Measurements from ENCODE around the gene TENT4A. TPM values are rescaled to one million over a fixed set of nuclear protein-coding genes. Genes with fewer than 3 reads are reported as not detected.

TENT4A gene
- total RNA-seq, 4 donors from 2014 or later, result 14.1 to 43.3 (median 27.2) TPM

GRCh38 chr5:6699357-6699756, 13.9 kb upstream of the TENT4A start:
- H3K27ac ChIP-seq, result no peak overlapping the region
- H3K27me3 ChIP-seq, result no peaks in the 10 kb centered on the region
- H3K36me3 ChIP-seq, result no peaks in the 10 kb centered on the region
- no peaks in the 10 kb centered on the region for H3K9me3 ChIP-seq
- H3K4me1 ChIP-seq, result peaks cover 0 to 2% of the 10 kb centered on the region in 2 donors
- no peak for TF ChIP-seq POLR2A (IDR thresholded peaks at IDR 0.05)
- TF ChIP-seq CTCF (IDR thresholded peaks at IDR 0.05), result no peak
- no peak overlapping the region for H3K4me3 ChIP-seq
- intact Hi-C loops (cut with DNase I; ENCODE audit: low total_unique reads), result no loop called here
- no peak for DNase-seq

GRCh38 chr5:6700074-6700684, 13.1 kb upstream of the TENT4A start:
- Histone ChIP-seq H3K4me3 (no peak overlapping the region), H3K36me3 (no peaks in the 10 kb centered on the region), H3K27me3 (no peaks in the 10 kb centered on the region), H3K27ac (no peak overlapping the region), H3K4me1 (peaks cover 0 to 2% of the 10 kb centered on the region in 2 donors), H3K9me3 (no peaks in the 10 kb centered on the region)
- TF ChIP-seq CTCF (IDR thresholded peaks at IDR 0.05) (no peak), POLR2A (IDR thresholded peaks at IDR 0.05) (no peak)
- DNase-seq, result no peak
- intact Hi-C loops (cut with DNase I; ENCODE audit: low total_unique reads), result no loop called here

GRCh38 chr5:6700685-6701355, 12.4 kb upstream of the TENT4A start:
- TF ChIP-seq POLR2A (IDR thresholded peaks at IDR 0.05) (no peak), CTCF (IDR thresholded peaks at IDR 0.05) (no peak)
- Histone ChIP-seq H3K27me3 (no peaks in the 10 kb centered on the region), H3K9me3 (no peaks in the 10 kb centered on the region), H3K4me1 (peaks cover 0 to 2% of the 10 kb centered on the region in 2 donors), H3K4me3 (no peak overlapping the region), H3K27ac (no peak overlapping the region), H3K36me3 (no peaks in the 10 kb centered on the region)
- no peak for DNase-seq
- intact Hi-C loops (cut with DNase I; ENCODE audit: low total_unique reads), result no loop called here

GRCh38 chr5:6701491-6701890, 11.7 kb upstream of the TENT4A start:
- no peak for DNase-seq
- no peak overlapping the region for H3K27ac ChIP-seq
- peaks cover 0 to 2% of the 10 kb centered on the region in 2 donors for H3K4me1 ChIP-seq
- H3K27me3 ChIP-seq, result no peaks in the 10 kb centered on the region
- H3K36me3 ChIP-seq, result no peaks in the 10 kb centered on the region
- H3K4me3 ChIP-seq, result no peak overlapping the region
- intact Hi-C loops (cut with DNase I; ENCODE audit: low total_unique reads), result no loop called here
- TF ChIP-seq POLR2A (IDR thresholded peaks at IDR 0.05), result no peak
- no peak for TF ChIP-seq CTCF (IDR thresholded peaks at IDR 0.05)
- no peaks in the 10 kb centered on the region for H3K9me3 ChIP-seq

GRCh38 chr5:6702633-6703032, 10.6 kb upstream of the TENT4A start:
- H3K27ac ChIP-seq, result no peak overlapping the region
- no peaks in the 10 kb centered on the region for H3K9me3 ChIP-seq
- H3K4me3 ChIP-seq, result no peak overlapping the region
- TF ChIP-seq POLR2A (IDR thresholded peaks at IDR 0.05) (no peak), CTCF (IDR thresholded peaks at IDR 0.05) (no peak)
- no peaks in the 10 kb centered on the region for H3K36me3 ChIP-seq
- H3K4me1 ChIP-seq, result peaks cover 0 to 2% of the 10 kb centered on the region in 2 donors
- H3K27me3 ChIP-seq, result no peaks in the 10 kb centered on the region
- DNase-seq, result no peak
- intact Hi-C loops (cut with DNase I; ENCODE audit: low total_unique reads), result no loop called here
